HG03039 (cell line): ENCODE measurements around the gene TOP2A.

Source experiments
- ATAC-seq: cut with Tn5 transposase; IDR thresholded peaks from one replicate; pipeline ENCODE4 v1.9.1; 2021; ENCODE audit warnings: mild to moderate bottlenecking, moderate library complexity; ENCODE audit not compliant: unreplicated experiment

The TOP2A gene

GRCh38 chr17:40361925-40362695 lies 55.6 kb downstream of the TOP2A start:
- ATAC-seq = no peak

DNA sequence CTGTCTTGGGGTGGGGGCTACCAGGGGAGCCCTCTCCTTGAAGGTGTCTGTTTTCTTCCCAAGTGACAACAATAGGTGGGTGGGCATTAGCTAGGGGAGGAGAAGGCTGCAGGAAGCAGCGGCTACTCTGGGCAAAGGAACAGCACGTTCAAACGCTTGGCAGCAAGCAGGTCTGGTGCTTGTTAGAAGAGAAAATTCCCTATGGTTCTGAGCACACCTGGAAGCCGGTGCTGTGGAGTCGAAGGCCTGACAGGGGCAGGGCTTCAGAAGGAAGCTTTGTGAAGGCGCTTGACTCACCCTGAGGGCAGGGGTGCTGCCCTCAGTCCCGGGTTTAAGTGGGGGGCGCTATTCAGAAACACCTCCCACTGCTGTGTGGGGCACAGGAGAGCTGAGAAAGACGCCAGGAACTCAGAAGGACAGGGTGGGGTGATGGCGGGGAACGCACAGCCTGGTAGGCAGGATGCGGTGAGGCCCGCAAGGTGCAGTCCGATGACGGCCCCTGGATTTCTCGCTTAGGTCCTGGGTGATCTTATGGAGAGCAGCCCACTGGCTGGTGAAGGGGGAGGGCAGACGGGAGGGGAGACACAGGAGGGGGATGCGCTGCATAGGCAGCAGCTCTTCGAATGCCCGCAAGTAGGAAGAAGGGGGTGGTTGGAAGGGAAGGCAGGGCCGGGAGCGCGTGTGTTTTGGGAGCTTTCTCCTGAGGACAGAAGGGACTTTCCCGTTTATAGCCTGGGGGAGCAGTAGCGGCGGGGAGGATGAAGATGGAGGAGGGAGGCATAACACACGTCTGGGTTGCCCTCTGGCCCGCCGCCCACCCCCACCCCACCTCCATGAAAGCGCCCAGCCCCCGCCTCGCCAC lies 56.4 kb downstream of the TOP2A start:
- no peak for ATAC-seq

DNA sequence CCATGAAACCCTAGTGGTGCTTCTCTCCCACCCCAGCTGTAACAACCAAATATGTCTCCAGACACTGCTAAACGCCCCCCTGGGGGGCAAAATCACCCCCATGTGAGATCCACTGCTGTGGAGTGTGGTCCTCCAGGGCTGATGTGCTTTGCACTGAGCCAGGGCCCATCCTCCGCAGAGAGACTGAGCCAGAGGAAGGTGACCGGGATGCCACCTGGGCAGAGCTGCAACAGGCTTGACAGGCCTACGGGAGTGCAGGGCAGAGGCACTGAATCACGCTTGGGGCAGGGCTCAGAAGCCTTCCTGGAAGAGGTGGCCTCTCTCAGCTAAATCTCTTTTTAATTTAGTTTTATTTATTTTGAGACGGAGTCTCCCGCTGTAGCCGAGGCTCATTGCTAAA lies 57.6 kb downstream of the TOP2A start:
- no peak for ATAC-seq

- ATAC-seq = no peak
Measured at GRCh38 chr17:40358323-40359038, 59.2 kb downstream of the TOP2A start.

- no peak for ATAC-seq
Measured at GRCh38 chr17:40356990-40357881, 60.5 kb downstream of the TOP2A start.

DNA sequence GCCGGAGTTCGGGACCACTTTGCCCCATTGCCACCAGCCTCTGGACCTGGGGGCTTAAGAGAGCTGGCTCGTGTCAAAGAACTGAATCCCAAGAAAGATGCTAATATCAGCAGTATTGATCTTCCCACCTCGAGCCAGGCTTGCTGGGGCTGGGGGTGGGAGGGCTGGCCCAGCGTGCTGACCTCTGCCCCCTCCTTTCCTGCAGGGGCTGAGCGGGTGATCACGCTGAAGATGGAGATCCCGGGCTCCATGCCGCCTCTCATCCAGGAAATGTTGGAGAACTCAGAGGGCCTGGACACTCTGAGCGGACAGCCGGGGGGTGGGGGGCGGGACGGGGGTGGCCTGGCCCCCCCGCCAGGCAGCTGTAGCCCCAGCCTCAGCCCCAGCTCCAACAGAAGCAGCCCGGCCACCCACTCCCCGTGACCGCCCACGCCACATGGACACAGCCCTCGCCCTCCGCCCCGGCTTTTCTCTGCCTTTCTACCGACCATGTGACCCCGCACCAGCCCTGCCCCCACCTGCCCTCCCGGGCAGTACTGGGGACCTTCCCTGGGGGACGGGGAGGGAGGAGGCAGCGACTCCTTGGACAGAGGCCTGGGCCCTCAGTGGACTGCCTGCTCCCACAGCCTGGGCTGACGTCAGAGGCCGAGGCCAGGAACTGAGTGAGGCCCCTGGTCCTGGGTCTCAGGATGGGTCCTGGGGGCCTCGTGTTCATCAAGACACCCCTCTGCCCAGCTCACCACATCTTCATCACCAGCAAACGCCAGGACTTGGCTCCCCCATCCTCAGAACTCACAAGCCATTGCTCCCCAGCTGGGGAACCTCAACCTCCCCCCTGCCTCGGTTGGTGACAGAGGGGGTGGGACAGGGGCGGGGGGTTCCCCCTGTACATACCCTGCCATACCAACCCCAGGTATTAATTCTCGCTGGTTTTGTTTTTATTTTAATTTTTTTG lies 61.6 kb downstream of the TOP2A start:
- ATAC-seq = no peak

DNA sequence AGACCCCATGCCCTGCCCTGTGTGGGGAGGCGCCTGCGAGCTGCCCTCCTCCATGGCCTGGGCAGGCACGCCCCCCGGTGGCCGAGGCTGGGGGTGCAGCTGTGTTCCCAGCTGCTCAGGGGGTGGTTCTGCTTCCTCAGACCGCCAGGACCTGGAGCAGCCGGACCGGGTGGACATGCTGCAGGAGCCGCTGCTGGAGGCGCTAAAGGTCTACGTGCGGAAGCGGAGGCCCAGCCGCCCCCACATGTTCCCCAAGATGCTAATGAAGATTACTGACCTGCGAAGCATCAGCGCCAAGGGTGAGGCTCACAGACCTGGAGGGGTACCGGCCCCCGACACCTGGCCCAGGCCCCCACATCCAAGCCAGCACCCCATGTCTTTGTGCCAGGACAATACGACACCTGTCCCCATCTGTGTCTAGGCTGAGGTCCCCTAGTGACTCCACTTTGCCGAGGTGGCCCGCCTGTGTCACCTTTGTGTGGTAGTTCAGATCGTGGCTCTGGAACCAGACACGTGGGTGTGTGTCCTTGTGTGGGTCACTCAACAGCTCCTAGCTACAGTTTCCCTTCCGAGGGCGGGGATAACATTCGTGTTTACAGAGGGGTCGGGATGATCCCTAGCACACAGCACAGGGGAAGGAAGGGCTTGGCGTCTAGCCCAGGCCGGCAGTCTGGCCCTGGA lies 62.4 kb downstream of the TOP2A start:
- no peak for ATAC-seq

- ATAC-seq = no peak
Measured at GRCh38 chr17:40354221-40355122, 63.2 kb downstream of the TOP2A start.

GRCh38 chr17:40352779-40353394 lies 64.8 kb downstream of the TOP2A start:
- no peak for ATAC-seq

DNA sequence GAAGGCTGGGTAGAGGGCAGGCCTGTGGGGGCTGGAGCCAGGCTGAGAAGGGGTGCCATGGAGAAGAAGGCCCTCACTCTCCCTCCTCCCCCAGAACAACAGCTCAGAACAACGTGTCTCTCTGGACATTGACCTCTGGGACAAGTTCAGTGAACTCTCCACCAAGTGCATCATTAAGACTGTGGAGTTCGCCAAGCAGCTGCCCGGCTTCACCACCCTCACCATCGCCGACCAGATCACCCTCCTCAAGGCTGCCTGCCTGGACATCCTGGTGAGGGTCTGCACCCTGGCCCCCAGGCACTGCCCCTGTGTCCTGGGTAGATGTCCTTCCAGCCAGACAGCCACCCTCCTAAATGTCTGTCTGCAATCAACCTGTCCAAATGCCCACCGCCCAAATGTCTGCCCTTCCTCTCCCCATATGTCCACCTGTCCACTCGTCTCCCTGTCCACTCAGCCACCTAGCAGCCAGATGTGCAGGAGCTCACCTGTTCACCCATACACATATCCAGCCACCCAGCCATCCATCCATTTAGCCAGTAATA lies 65.4 kb downstream of the TOP2A start:
- ATAC-seq = no peak

DNA sequence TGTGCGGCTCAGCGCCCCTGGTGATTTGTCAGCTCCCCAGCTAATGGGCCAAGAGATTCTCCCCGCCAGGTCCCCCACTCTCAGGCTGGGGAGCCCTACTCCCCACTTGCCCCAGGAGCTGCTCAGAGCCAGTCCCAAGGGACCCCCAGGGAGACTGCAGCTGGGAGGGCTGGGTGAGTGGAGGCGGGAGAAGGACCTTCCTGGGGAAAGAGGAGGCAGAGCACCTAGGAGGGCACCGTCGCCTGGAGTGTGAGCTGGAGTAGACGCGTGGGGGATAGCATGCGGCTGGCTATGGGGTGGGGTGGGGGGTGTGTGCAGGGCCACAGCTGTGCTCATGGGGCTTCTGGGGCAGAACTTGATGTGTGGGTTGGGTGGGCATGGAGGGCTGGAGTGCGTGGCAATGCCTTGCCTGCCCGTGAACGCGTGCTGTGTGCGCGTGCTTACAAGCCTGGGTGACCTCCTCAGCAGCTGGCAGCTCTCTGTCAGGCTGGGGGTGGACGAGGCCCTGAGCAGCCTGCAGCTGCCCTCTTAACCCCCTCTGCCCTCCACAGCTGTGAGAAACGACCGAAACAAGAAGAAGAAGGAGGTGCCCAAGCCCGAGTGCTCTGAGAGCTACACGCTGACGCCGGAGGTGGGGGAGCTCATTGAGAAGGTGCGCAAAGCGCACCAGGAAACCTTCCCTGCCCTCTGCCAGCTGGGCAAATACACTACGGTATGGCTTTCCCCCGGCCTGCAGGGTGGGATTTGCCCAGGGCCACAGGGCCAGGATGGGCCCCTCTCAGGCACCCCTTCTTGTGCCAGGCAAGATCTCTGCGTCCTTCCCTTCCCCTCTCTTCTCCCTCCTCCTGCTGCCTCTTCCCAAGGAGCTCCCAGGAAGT lies 66.1 kb downstream of the TOP2A start:
- no peak for ATAC-seq

DNA sequence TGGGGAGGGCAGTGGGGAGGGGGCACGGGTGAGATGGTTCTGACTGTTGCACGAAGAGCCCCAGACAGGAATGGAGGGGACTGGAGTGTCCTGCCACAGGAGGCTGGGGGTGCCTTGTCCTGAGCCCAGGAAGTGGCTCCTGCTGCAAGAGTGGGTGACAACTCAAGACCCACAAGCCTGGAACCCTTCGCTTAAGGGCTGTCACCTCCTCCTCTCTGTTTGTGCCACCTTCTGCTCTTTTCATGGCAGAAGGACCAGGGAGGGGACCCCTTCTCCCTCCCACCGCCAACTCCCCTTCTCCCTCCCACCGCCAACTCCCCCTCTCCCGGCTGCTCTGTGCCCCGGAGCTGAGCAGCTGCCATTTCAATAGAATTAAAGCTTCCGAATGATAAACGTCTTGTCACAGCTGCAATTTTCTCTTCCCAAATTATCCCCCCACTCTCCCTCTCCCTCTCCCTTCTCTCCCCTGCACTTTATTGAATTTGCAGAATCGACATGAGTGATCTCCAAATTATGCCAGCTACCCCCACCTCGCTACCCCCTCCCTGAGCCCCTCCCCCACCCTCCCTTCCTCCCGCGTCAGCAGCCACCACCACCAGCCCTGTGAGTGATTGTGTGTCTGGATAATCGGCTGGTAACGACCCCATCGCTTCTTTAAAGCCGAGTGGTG lies 66.9 kb downstream of the TOP2A start:
- no peak for ATAC-seq

GRCh38 chr17:40349895-40350688 lies 67.6 kb downstream of the TOP2A start:
- no peak for ATAC-seq

DNA sequence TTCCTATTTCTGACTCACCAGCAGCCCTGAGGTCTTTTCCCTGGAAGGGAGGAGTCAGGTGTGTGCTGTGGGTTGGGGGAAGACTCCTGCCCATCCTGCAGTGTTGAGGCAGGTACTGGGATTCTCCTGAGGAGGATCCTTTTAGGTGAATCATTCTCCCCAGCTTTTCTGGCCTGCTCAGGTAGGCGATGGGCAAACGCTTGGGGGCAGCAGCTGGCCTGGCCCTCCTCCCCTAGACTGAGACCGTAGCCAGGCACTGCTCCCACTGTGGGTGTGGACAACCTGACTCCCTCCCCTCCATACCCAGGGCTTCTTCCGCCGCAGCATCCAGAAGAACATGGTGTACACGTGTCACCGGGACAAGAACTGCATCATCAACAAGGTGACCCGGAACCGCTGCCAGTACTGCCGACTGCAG lies 68.2 kb downstream of the TOP2A start:
- no peak for ATAC-seq
